Activated CD4-positive, alpha-beta T cell treated with anti-CD3 and anti-CD28 coated beads, Interleukin-2, amount 10 ng/mL, durations not matched to agents 7 days and 5 days (primary cell): Measurements from ENCODE around the gene CDC42EP3. TPM values are rescaled to one million over a fixed set of nuclear protein-coding genes. Genes with fewer than 3 reads are reported as not detected.

Experiments used
- CTCF ChIA-PET: fragments of 350-600 bp; sonication (Branson Sonifier 250); formaldehyde crosslinking; loops from one replicate; lab custom pipeline; 2021; ENCODE audit warnings: antibody characterized with exemption; lab: Charles Lee
- POLR2A ChIA-PET: fragments of 350-600 bp; sonication (Branson Sonifier 250); formaldehyde crosslinking; loops from one replicate; lab custom pipeline; 2021; ENCODE audit warnings: antibody characterized with exemption; lab: Charles Lee
- DNase-seq: peaks from one replicate; pipeline ENCODE4 v3.0.0-alpha.2; 2020
- H3K27ac Mint-ChIP-seq: one replicate; pipeline ENCODE4 v1.8.0; 2021; ENCODE audit warnings: mild to moderate bottlenecking, moderate library complexity, mixed read lengths
- H3K27me3 Mint-ChIP-seq: one replicate; pipeline ENCODE4 v1.8.0; 2021; ENCODE audit warnings: mixed read lengths
- H3K36me3 Mint-ChIP-seq: one replicate; pipeline ENCODE4 v1.8.0; 2021; ENCODE audit warnings: low read depth, mixed read lengths
- H3K4me1 Mint-ChIP-seq: one replicate; pipeline ENCODE4 v1.8.0; 2021; ENCODE audit warnings: mixed read lengths
- H3K4me3 Mint-ChIP-seq: one replicate; pipeline ENCODE4 v1.8.0; 2021; ENCODE audit warnings: mild to moderate bottlenecking, moderate library complexity, mixed read lengths
- H3K9me3 Mint-ChIP-seq: one replicate; pipeline ENCODE4 v1.8.0; 2021; ENCODE audit warnings: mixed read lengths
- total RNA-seq, 2 experiments: library from RNA; stranded (reverse); gene quantifications; one replicate each; pipeline ENCODE4 v1.2.3, GENCODE V29; 2021

The CDC42EP3 gene
- total RNA-seq, 2 experiments from 2014 or later, result 28.2 to 39.8 TPM

GRCh38 chr2:37664231-37664643 is 7.2 kb downstream of the CDC42EP3 start:
- Mint-ChIP-seq H3K27ac (no peak overlapping the region), H3K4me3 (no peak overlapping the region), H3K4me1 (peaks cover 45% of the 10 kb centered on the region), H3K36me3 (peaks cover 47% of the 10 kb centered on the region), H3K27me3 (no peaks in the 10 kb centered on the region), H3K9me3 (no peaks in the 10 kb centered on the region)
- CTCF ChIA-PET, result no interaction called here
- POLR2A ChIA-PET, result no interaction called here
- DNase-seq, result no peak

GRCh38 chr2:37663390-37663789 is 8.1 kb downstream of the CDC42EP3 start:
- DNase-seq, result no peak
- peaks cover 43% of the 10 kb centered on the region for H3K36me3 Mint-ChIP-seq
- ChIA-PET POLR2A (no interaction called here), CTCF (interaction anchor here (1.0 to 1.4 kb wide), 2 partner anchors 9 kb away, joined by 3 read pairs; no protein-coding TSS in a partner anchor)
- H3K4me1 Mint-ChIP-seq, result peaks cover 44% of the 10 kb centered on the region
- H3K4me3 Mint-ChIP-seq, result no peak overlapping the region
- no peaks in the 10 kb centered on the region for H3K27me3 Mint-ChIP-seq
- H3K9me3 Mint-ChIP-seq, result peaks cover 3% of the 10 kb centered on the region
- H3K27ac Mint-ChIP-seq, result no peak overlapping the region

- Mint-ChIP-seq H3K9me3 (peaks cover 3% of the 10 kb centered on the region), H3K27me3 (no peaks in the 10 kb centered on the region), H3K4me1 (peaks cover 52% of the 10 kb centered on the region), H3K36me3 (peaks cover 55% of the 10 kb centered on the region), H3K27ac (no peak overlapping the region), H3K4me3 (no peak overlapping the region)
- ChIA-PET CTCF (interaction anchor here (1.8 kb wide), 1 partner anchor 11 kb away, joined by 5 read pairs; no protein-coding TSS in a partner anchor), POLR2A (no interaction called here)
- no peak for DNase-seq
Measured at GRCh38 chr2:37659723-37660122, 11.7 kb downstream of the CDC42EP3 start.

GRCh38 chr2:37658682-37659081 is 12.8 kb downstream of the CDC42EP3 start:
- H3K4me3 Mint-ChIP-seq, result no peak overlapping the region
- CTCF ChIA-PET, result interaction anchor here (1.4 to 1.8 kb wide), 3 partner anchors 10 to 26 kb away, joined by 3 to 5 read pairs (median 4); no protein-coding TSS in a partner anchor
- peaks cover 3% of the 10 kb centered on the region for H3K9me3 Mint-ChIP-seq
- H3K36me3 Mint-ChIP-seq, result peaks cover 53% of the 10 kb centered on the region
- POLR2A ChIA-PET, result no interaction called here
- DNase-seq, result no peak
- no peak overlapping the region for H3K27ac Mint-ChIP-seq
- H3K4me1 Mint-ChIP-seq, result peaks cover 58% of the 10 kb centered on the region
- no peaks in the 10 kb centered on the region for H3K27me3 Mint-ChIP-seq

DNA sequence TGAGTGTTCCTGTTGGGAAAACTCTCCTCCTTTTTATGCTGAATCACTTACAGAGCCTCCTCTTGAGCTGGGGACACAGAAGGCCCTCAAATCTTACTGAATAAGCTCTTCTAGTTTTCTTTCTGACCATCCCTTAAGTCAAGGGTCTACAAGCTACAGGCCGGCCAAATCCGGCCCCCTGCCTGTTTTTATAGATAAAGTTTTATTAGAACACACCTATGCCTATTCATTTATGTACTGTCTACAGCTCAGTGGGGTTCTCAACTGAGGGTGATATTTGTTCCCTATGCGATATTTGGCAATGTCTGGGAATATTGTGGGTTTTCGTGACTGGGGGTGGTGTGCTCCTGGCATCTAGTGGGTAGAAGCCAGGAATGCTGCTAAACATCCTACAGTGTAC is 14.0 kb downstream of the CDC42EP3 start:
- POLR2A ChIA-PET, result no interaction called here
- Mint-ChIP-seq H3K4me1 (peaks cover 67% of the 10 kb centered on the region), H3K27ac (peak overlapping the region; percentile 76), H3K9me3 (peaks cover 3% of the 10 kb centered on the region), H3K36me3 (peaks cover 53% of the 10 kb centered on the region), H3K4me3 (no peak overlapping the region), H3K27me3 (no peaks in the 10 kb centered on the region)
- no peak for DNase-seq
- CTCF ChIA-PET, result interaction anchor here (0.8 to 1.4 kb wide), 6 partner anchors 8 to 242 kb away, joined by 3 to 4 read pairs (median 4); partner anchors contain the start of gene CDC42EP3

- CTCF ChIA-PET, result interaction anchor here (0.7 to 1.4 kb wide), 9 partner anchors 8 to 242 kb away, joined by 3 to 4 read pairs (median 3); partner anchors contain the start of gene CDC42EP3
- no peaks in the 10 kb centered on the region for H3K27me3 Mint-ChIP-seq
- peak overlapping the region; percentile 76 for H3K27ac Mint-ChIP-seq
- H3K36me3 Mint-ChIP-seq, result peaks cover 51% of the 10 kb centered on the region
- H3K4me1 Mint-ChIP-seq, result peaks cover 71% of the 10 kb centered on the region
- POLR2A ChIA-PET, result no interaction called here
- H3K4me3 Mint-ChIP-seq, result peak overlapping the region; percentile 17
- DNase-seq, result no peak
- peaks cover 3% of the 10 kb centered on the region for H3K9me3 Mint-ChIP-seq
Measured at GRCh38 chr2:37656512-37657423, 14.7 kb downstream of the CDC42EP3 start.

- Mint-ChIP-seq H3K4me1 (peaks cover 80% of the 10 kb centered on the region), H3K27me3 (no peaks in the 10 kb centered on the region), H3K9me3 (peaks cover 3% of the 10 kb centered on the region), H3K36me3 (peaks cover 49% of the 10 kb centered on the region), H3K27ac (peak overlapping the region; percentile 81), H3K4me3 (peak overlapping the region; percentile 20)
- CTCF ChIA-PET, result interaction anchor here (0.8 to 1.3 kb wide), 3 partner anchors 10 to 14 kb away, joined by 3 to 4 read pairs (median 3); no protein-coding TSS in a partner anchor
- POLR2A ChIA-PET, result no interaction called here
- DNase-seq, result no peak
Measured at GRCh38 chr2:37654932-37655841, 16.3 kb downstream of the CDC42EP3 start.

GRCh38 chr2:37654419-37654818 is 17.0 kb downstream of the CDC42EP3 start:
- peaks cover 51% of the 10 kb centered on the region for H3K36me3 Mint-ChIP-seq
- peaks cover 81% of the 10 kb centered on the region for H3K4me1 Mint-ChIP-seq
- peak overlapping the region; percentile 13 for H3K4me3 Mint-ChIP-seq
- ChIA-PET POLR2A (interaction anchor here (0.6 kb wide), 1 partner anchor 273 kb away, joined by 3 read pairs; no protein-coding TSS in a partner anchor), CTCF (interaction anchor here (0.8 to 1.6 kb wide), 5 partner anchors 9 to 16 kb away, joined by 3 to 6 read pairs (median 3); no protein-coding TSS in a partner anchor)
- H3K27me3 Mint-ChIP-seq, result no peaks in the 10 kb centered on the region
- DNase-seq, result no peak
- peaks cover 3% of the 10 kb centered on the region for H3K9me3 Mint-ChIP-seq
- peak overlapping the region; percentile 81 for H3K27ac Mint-ChIP-seq

GRCh38 chr2:37653805-37654378 is 17.6 kb downstream of the CDC42EP3 start:
- peaks cover 78% of the 10 kb centered on the region for H3K4me1 Mint-ChIP-seq
- DNase-seq, result no peak

DNA sequence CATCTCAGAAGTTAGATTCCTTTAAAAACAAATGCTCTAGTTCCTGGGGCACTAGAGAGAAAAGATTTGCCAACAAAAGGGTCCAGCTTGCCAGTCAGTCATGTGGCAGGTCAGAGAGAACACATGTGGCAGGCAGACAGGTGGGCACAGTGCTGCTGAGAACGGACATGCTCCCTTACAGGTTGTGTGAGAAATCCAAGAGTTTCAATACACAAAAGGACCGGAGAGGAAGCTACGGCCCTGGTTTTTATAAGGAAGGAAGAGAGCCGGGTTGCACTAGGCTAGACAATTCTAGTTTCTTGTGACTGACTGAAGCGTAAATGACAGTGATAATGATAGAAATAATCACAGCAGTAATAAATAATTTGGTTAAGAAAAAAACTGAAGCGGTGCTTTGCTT is 18.3 kb downstream of the CDC42EP3 start:
- POLR2A ChIA-PET, result no interaction called here
- no peak for DNase-seq
- peaks cover 57% of the 10 kb centered on the region for H3K36me3 Mint-ChIP-seq
- H3K4me3 Mint-ChIP-seq, result no peak overlapping the region
- H3K4me1 Mint-ChIP-seq, result peaks cover 81% of the 10 kb centered on the region
- H3K27me3 Mint-ChIP-seq, result no peaks in the 10 kb centered on the region
- CTCF ChIA-PET, result interaction anchor here (0.5 to 1.6 kb wide), 4 partner anchors 8 to 77 kb away, joined by 3 to 6 read pairs (median 3); no protein-coding TSS in a partner anchor
- H3K9me3 Mint-ChIP-seq, result peaks cover 3% of the 10 kb centered on the region
- H3K27ac Mint-ChIP-seq, result peak overlapping the region; percentile 58

More at GRCh38 chr2:37653805-37654378, 17.6 kb downstream of the CDC42EP3 start:
- Mint-ChIP-seq H3K4me3 (peak overlapping the region; percentile 19), H3K36me3 (peaks cover 54% of the 10 kb centered on the region), H3K27me3 (no peaks in the 10 kb centered on the region), H3K9me3 (peaks cover 3% of the 10 kb centered on the region), H3K27ac (peak overlapping the region; percentile 58)
- POLR2A ChIA-PET, result interaction anchor here (0.6 kb wide), 1 partner anchor 273 kb away, joined by 3 read pairs; no protein-coding TSS in a partner anchor
- CTCF ChIA-PET, result interaction anchor here (0.5 to 1.6 kb wide), 5 partner anchors 9 to 78 kb away, joined by 3 to 6 read pairs (median 3); no protein-coding TSS in a partner anchor

DNA sequence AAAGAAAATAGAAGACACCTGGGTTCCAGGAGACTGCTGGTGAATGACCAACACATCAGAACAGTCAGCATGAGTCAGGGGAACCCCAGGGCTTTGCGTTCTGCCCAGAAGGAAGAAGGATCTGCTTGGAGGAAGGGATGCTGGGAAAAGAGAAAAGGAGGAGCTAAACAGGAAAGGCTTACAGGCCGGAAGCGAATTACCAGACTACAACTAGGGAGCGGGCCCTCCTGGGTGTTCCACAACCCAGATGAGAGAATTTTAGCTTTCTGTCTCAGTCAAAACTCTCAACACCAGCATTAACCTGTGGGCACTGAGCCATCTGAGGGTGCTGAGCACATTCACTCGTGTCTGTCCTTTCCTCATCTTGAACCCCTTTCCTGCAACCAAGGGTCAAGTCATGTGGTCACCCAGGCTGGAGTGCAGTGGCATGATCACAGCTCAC is 19.2 kb downstream of the CDC42EP3 start:
- CTCF ChIA-PET, result no interaction called here
- no peaks in the 10 kb centered on the region for H3K27me3 Mint-ChIP-seq
- peaks cover 10% of the 10 kb centered on the region for H3K9me3 Mint-ChIP-seq
- no peak for DNase-seq
- peaks cover 61% of the 10 kb centered on the region for H3K36me3 Mint-ChIP-seq
- POLR2A ChIA-PET, result interaction anchor here (0.9 kb wide), 1 partner anchor 66 kb away, joined by 3 read pairs; no protein-coding TSS in a partner anchor
- peaks cover 82% of the 10 kb centered on the region for H3K4me1 Mint-ChIP-seq
- no peak overlapping the region for H3K4me3 Mint-ChIP-seq
- peak overlapping the region; percentile 47 for H3K27ac Mint-ChIP-seq
